GM12864 (cell line): ENCODE results near the gene NUP37.
A peak's percentile ranks its signal among the peaks of the same experiment; 100 is the strongest.

ENCODE experiments used
- DNase-seq: peaks from one replicate; pipeline ENCODE4 v3.0.0-alpha.2; 2011; ENCODE audit warnings: low read depth
- H3K4me3 ChIP-seq: 2 replicates; pipeline ENCODE4 v1.5.1; 2011; ENCODE audit warnings: mild to moderate bottlenecking, low read depth, low read length, control low read depth
- TF ChIP-seq, protein P1 (sequence below): IDR thresholded peaks from 2 replicates; pipeline ENCODE4 v1.5.1; 2011; ENCODE audit warnings: low read depth, mild to moderate bottlenecking, moderate library complexity, low read length, control low read depth, inconsistent platforms; ENCODE audit errors: missing control alignments

Gene NUP37

DNA sequence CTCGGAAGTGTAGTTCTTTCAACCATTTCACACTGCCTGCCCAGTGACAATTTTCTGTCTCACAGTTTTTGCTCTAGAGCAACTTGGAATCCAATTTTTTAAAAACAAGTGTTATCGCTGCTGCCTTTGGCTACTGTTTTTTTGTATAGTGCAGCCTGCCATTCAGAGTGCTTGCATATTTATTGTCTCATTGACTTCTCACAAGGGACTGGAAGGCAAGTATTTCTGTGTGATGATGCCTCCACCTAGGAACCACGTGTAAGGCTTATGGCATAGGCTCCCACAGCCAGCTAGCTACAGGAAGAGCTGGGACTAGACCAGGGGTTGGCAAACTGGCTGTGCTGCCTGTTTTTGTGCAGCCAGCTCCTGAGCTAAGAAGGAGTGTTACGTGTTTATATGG, 972 bp upstream of the NUP37 start:
- TF ChIP-seq, protein P1, sequence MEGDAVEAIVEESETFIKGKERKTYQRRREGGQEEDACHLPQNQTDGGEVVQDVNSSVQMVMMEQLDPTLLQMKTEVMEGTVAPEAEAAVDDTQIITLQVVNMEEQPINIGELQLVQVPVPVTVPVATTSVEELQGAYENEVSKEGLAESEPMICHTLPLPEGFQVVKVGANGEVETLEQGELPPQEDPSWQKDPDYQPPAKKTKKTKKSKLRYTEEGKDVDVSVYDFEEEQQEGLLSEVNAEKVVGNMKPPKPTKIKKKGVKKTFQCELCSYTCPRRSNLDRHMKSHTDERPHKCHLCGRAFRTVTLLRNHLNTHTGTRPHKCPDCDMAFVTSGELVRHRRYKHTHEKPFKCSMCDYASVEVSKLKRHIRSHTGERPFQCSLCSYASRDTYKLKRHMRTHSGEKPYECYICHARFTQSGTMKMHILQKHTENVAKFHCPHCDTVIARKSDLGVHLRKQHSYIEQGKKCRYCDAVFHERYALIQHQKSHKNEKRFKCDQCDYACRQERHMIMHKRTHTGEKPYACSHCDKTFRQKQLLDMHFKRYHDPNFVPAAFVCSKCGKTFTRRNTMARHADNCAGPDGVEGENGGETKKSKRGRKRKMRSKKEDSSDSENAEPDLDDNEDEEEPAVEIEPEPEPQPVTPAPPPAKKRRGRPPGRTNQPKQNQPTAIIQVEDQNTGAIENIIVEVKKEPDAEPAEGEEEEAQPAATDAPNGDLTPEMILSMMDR = no peak
- H3K4me3 ChIP-seq = peak overlapping the region; percentile 93
- DNase-seq = no peak

DNA sequence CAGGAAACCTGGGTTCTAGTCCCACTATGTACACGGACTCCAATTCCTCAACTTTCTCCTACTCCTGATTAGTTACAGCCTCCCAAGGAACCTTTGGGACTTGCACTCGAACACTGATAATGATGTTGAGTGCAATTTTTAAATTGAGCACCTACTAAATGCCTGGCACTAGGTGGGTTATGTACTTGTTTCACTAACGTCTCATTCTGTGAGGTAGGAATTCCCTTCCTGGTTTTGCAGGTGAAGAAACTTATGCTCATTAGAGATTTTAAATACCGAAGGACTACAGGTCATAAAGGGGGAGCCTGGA, 605 bp upstream of the NUP37 start:
- DNase-seq = no peak
- TF ChIP-seq, protein P1 = no peak

DNA sequence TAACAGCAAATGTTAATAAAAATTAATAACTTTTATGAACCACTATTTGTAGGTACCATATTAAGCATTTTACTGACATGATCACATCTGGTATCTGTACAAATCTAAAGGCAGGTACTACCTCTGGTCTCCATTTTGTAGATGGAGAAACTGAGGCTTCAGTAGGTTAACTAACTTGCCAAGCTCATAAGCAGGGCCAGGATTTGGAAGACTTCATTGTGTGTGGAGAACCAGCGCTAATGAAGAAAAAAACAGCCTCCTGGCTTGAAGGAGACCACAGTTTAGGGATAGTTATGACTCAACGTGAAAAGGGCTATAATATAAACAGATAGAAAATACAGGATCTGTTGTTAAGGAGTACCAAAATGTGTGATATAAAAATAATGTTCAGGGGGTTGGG, 1.0 kb downstream of the NUP37 start:
- TF ChIP-seq, protein P1 = no peak
- no peak for DNase-seq
- H3K4me3 ChIP-seq = peak overlapping the region; percentile 93; the same call in 1 of the 2 replicates

More for the DNA sequence above, 605 bp upstream of the NUP37 start:
- H3K4me3 ChIP-seq = peak overlapping the region; percentile 93

DNA sequence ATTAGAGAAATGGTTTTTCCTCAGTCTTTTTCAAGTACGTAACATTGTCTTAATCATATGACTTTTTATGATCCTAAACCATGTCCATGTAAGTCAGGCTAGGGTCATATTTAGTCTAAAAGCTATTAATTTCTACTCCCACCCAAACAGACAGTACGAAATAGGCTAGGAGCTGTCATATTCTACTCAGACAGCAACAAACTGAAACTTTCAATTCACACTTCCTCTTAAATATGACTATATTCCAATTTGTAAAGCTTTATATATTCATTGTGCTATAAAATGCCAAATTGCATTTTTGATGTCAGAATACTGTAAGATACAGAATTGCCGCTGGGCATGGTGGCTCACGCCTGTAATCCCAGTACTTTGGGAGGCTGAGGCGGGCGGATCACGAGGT, 3.5 kb downstream of the NUP37 start:
- no peak for DNase-seq
- TF ChIP-seq, protein P1 = no peak
- no peak overlapping the region for H3K4me3 ChIP-seq

DNA sequence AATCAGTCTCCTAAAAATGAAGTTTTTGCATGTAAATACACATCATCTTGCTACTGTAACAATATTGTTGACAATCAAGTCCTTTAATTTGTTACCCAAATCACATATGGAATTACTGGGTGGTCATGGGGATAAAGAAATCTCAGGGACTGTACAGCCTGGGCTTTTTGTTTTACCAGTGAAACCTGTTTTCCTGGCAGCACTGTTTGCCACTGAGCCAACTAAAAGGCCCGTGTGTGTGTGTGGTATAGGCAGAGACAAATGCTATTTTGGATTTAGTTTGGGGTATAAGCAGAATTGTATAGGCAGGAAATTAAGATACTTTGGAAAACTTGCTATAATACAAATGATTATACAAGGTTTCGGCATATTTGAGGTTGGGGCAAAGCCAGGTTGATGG, 5.7 kb downstream of the NUP37 start:
- TF ChIP-seq, protein P1 = no peak
- H3K4me3 ChIP-seq = no peak overlapping the region
- DNase-seq = no peak

DNA sequence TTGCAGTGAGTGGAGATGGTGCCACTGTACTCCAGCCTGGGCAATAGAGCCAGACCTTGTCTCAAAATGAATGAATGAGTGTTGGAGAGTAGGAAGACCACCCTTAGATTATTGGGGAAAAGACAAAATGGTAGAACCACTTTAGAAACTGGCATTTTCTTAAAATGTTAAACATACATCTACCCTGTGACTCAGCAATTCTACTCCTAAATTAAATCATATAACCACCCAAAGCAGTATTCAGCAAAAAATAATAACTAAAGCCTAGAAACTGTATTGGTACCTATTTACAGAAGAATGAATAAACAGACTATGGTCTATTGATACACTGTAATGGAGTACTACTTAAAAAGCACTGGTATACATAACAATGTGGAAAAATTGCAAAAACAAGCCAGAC, 9.1 kb downstream of the NUP37 start:
- no peak overlapping the region for H3K4me3 ChIP-seq
- DNase-seq = no peak
- TF ChIP-seq, protein P1 = no peak

DNA sequence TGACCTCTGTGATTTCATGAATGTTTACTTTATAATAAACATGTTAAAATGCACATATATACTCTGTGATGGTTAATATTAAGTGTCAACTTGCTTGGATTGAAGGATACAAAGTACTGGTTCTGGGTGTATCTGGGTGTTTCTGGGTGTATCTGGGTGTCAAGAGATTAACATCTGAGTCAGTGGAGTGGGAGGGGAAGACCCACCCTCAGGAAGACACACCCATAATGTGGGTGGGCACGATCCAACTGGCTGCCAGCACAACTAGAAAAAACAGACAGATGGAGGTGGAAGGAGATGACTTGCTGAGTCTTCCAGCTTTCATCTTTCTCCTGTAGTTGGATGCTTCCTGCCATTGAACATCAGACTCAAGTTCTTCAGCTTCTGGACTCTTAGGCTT, 11.9 kb downstream of the NUP37 start:
- no peak for DNase-seq
- TF ChIP-seq, protein P1 = no peak
- no peak overlapping the region for H3K4me3 ChIP-seq
